GM23248 (cell line): ENCODE results near the gene CDH13.

Experiments
- EZH2 ChIP-seq: fragments of 200-600 bp; sonication (generic); IDR thresholded peaks from 2 replicates; pipeline ENCODE4 v1.6.1; 2018; ENCODE audit warnings: antibody characterized with exemption, mild to moderate bottlenecking; ENCODE audit not compliant: insufficient read depth, poor library complexity, severe bottlenecking
- EZH2phosphoT487 ChIP-seq: fragments of 200-600 bp; sonication (generic); IDR thresholded peaks from 2 replicates; pipeline ENCODE4 v1.6.1; 2018; ENCODE audit warnings: antibody characterized with exemption, moderate library complexity, mild to moderate bottlenecking, low read depth; ENCODE audit not compliant: insufficient read depth

GRCh38 chr16:82658796-82659195 is 32.0 kb downstream of the CDH13 start:
- TF ChIP-seq EZH2 (no peak), EZH2phosphoT487 (no peak)
